GM18858 (cell line): ENCODE results near the gene CNTN6.

ENCODE experiments used
- ATAC-seq: cut with Tn5 transposase; IDR thresholded peaks from one replicate; pipeline ENCODE4 v1.9.1; 2021; ENCODE audit not compliant: unreplicated experiment

Gene CNTN6

GRCh38 chr3:1404270-1404962, 311.6 kb downstream of the CNTN6 start:
- ATAC-seq = no peak

- ATAC-seq = no peak
Observed at GRCh38 chr3:1406250-1406649, 313.4 kb downstream of the CNTN6 start.

GRCh38 chr3:1421577-1421976, 328.8 kb downstream of the CNTN6 start:
- ATAC-seq = peak; percentile 64

DNA sequence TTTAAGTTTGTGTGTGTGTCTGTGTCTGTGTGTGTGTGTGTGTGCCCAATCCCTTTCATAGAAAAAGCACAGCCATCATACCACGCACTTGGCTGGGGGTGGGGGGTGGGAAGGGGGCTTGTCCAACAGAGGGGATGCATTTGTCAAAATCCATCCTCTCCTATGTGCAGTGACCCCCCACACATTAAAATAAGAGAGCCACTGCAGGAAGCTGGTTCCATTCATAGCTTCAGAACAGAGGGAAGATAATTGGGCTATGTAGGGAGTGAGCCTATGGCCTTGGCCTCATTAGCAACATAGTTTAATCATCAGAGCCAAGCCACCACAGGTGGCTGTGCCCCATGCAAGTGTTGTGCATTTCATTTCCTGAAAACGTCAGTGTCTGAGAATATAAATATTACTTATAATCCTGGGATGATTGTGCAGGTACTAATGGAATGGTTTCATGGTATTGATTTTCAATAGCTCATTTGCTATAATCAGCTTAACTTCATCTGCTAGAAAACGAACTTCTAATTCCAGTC, 330.8 kb downstream of the CNTN6 start:
- ATAC-seq = no peak

GRCh38 chr3:1439395-1439794, 346.6 kb downstream of the CNTN6 start:
- ATAC-seq = no peak

DNA sequence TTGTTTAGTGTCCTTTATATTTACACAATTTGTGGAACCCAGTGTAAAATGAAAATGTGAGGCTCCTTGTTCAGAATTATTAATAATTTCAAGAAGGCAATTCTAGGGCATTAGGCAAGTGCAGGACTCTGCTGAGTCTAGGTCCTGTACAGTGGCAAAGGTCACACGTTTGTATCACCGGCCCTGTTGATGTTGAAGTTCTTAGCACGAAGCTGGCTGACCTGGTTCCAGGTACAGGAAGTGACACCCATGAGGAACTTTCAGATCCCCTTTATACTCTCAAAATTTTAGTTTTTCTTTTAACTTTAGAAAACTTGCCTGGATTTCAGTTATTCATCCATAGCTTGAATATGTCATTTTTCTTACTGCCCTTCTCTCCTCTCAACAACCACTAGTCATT, 349.4 kb downstream of the CNTN6 start:
- ATAC-seq = no peak

DNA sequence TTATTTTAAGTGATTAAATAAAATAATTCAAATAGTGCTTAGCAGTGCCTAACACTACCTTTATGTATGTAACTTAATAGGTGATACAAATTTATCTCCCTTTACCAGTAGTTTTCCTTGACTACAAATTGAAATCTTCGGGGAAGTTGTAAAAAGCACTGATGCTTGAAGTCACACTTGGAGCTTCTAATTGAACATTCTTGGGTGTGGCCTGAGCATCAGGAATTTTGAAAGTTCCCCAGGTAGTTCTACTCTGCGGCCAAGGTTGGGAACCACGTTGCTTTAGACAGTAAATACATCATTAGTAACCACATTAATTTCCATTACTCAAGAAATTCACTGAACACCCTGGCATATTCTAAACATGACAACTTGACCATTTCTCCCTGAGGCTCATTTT, 351.4 kb downstream of the CNTN6 start:
- no peak for ATAC-seq

DNA sequence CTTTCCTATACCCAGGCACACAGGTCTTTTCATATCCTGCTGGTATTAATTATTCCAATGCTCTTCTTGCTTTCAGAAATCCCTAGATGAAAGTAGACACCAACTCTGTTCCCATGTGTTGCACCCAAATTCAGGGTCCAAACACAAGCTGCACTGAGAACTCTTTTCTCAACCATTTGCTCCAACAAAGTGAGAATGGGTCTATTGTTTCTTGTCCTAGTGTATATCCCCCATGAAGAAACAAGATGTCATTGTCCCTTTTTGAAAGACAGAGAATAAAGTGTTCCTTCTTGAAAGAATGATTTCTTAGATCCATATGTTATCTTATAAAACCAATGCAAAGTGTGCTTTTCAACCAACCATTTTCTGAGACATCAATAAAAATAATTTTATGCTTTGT, 353.7 kb downstream of the CNTN6 start:
- no peak for ATAC-seq

DNA sequence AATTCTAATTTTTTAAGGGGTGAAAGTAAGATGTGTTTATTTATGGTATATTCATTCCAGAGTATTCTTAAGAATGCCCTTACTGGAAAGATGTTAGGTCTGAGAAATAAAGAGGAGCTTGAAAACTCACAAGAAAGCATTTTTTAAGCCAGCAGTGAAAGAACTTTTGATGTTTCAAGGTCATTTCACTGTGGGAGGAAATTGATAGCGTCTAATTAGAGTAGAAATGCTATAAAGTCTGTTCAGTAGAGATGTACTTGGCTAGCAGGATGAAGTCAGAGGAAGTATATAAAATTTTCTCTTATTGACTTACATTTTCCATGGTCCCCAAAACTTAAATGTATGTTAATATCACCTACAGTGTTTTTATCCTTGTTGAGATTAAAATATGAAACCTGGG, 354.6 kb downstream of the CNTN6 start:
- ATAC-seq = no peak

DNA sequence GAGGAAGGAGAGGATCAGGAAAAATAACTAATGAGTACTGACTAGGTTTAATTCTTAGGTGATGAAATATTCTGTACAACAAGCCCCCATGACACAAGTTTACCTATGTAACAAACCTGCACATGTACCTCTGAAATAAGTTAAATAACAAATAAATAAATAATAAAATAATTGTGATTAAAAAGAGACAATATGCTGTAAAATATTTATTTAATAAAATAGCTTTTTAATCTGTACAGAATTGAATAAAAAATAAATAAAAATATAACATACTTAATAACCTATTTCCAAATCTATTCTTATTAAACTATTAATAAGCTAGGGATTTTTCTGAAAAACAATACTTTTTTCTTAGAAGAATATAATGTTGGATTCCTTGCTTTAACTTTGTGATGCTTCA, 355.6 kb downstream of the CNTN6 start:
- ATAC-seq = no peak
